Measurements from ENCODE around the gene NMUR1.

Gene NMUR1

GRCh38 chr2:231483398-231484329, 46.6 kb downstream of the NMUR1 start:
- peak in 5 of 14 donors; percentile 16 to 34 (median 27) for DNase-seq

GRCh38 chr2:231482806-231483391, 47.3 kb downstream of the NMUR1 start:
- peak; percentile 4 to 73 (median 35) for DNase-seq

- no peak for DNase-seq
Observed at GRCh38 chr2:231480781-231481180, 49.5 kb downstream of the NMUR1 start.

GRCh38 chr2:231479455-231479854, 50.8 kb downstream of the NMUR1 start:
- no peak for DNase-seq

GRCh38 chr2:231476920-231477319, 53.3 kb downstream of the NMUR1 start:
- no peak for DNase-seq

- DNase-seq = no peak
Observed at GRCh38 chr2:231475965-231476364, 54.3 kb downstream of the NMUR1 start.
